Loucy (cell line): ENCODE data around the gene RNPS1.

ENCODE experiments used
- EZH2phosphoT487 ChIP-seq: fragments of 200-600 bp; IDR thresholded peaks from 2 replicates; pipeline ENCODE4 v1.6.1; 2018; ENCODE audit warnings: antibody characterized with exemption, mild to moderate bottlenecking, moderate library complexity, borderline replicate concordance
- TF ChIP-seq, protein P1 (sequence below): fragments of 200-600 bp; sonication (generic); conservative IDR thresholded peaks from 2 replicates; pipeline ENCODE4 v1.5.1; 2014; ENCODE audit warnings: mild to moderate bottlenecking, antibody characterized with exemption, low read length

DNA sequence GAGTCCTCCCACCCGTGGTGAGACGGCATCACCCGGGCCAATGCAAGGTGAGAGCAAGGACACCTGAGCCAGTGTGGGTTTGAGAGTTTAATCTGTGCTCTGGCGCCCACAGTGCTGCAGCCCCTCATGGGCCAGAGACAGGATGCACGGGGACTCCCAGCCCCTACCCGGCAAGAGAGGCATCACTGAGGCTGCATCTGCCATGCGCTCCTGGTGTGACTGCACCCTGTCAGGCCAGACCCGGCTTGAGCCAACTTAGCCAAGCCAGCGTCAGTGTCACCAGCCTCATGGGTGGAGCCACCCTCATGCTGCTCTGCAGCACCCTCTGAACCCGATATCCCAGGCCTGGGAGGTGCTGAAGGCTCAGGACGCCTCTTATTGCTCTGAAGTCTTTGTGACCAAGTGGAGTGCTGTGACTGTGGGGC is 56.0 kb downstream of the RNPS1 start:
- TF ChIP-seq, protein P1, sequence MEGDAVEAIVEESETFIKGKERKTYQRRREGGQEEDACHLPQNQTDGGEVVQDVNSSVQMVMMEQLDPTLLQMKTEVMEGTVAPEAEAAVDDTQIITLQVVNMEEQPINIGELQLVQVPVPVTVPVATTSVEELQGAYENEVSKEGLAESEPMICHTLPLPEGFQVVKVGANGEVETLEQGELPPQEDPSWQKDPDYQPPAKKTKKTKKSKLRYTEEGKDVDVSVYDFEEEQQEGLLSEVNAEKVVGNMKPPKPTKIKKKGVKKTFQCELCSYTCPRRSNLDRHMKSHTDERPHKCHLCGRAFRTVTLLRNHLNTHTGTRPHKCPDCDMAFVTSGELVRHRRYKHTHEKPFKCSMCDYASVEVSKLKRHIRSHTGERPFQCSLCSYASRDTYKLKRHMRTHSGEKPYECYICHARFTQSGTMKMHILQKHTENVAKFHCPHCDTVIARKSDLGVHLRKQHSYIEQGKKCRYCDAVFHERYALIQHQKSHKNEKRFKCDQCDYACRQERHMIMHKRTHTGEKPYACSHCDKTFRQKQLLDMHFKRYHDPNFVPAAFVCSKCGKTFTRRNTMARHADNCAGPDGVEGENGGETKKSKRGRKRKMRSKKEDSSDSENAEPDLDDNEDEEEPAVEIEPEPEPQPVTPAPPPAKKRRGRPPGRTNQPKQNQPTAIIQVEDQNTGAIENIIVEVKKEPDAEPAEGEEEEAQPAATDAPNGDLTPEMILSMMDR = no peak
- TF ChIP-seq EZH2phosphoT487 = no peak
